ENCODE measurements around the gene UBQLN3.
A peak's percentile ranks its signal among the peaks of the same experiment; 100 is the strongest.

Gene UBQLN3

GRCh38 chr11:5509803-5510202 is at the start of gene UBQLN3:
Gene UBQLN3, minus strand, starts transcription at chr11:5509957. Its CDS starts 399 bp downstream, at chr11:5509558.
- no peak for DNase-seq
- TF ChIP-seq POLR2A (IDR thresholded peaks at IDR 0.05; ENCODE audit: low read length) (no peak), GATA1 (IDR thresholded peaks at IDR 0.05; ENCODE audit: low read depth, low read length) (no peak)

DNA sequence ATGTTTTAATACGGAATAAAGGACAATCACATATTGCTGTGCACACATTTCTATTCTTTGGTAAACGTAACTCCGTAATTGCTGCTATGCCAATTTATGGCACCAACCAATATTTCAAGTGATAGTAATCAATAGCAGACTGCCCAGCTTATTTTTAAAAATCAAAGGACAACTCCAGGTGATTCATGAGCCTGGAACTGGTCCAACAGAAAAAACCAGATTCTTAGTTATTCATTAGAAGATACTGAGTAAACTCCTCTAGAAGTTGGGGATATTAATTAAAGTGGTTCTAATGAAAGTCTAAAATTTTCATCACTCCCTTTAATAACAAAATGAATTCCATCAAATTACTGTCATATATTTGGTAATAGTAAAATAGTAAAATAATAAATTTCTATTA is 48.0 kb upstream of the UBQLN3 start:
- no peak for DNase-seq
- TF ChIP-seq POLR2A (IDR thresholded peaks at IDR 0.05; ENCODE audit: low read length) (no peak), GATA1 (IDR thresholded peaks at IDR 0.05; ENCODE audit: low read depth, low read length) (no peak)

- TF ChIP-seq POLR2A (IDR thresholded peaks at IDR 0.05; ENCODE audit: low read length) = no peak
- TF ChIP-seq GATA1 (IDR thresholded peaks at IDR 0.05; ENCODE audit: low read depth, low read length) = no peak
- no peak for DNase-seq
Observed at GRCh38 chr11:5556596-5557188, 46.9 kb upstream of the UBQLN3 start.

DNA sequence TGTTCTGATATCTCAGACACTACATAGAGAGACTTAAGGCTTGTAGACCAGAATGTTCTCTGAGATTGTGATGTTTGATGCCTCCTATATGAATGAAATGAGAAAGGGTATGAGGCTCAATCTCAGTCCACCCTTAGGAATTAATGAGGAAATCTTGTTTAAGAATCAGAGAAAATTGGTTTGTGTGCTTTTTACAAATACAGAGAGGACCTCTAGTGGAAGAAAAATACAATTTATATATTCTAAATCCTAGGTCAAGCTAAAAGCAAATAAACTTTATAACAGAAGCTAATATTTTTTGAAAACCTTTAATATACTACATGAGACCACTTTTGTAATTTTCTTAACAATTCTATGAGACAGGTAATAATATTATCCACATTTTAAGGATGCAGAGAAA is 43.6 kb upstream of the UBQLN3 start:
- no peak for DNase-seq

GRCh38 chr11:5550440-5551095 is 40.8 kb upstream of the UBQLN3 start:
- no peak for TF ChIP-seq GATA1 (IDR thresholded peaks at IDR 0.05; ENCODE audit: low read depth, low read length)
- no peak for TF ChIP-seq POLR2A (IDR thresholded peaks at IDR 0.05; ENCODE audit: low read length)
- DNase-seq = peak in 1 of 2 experiments; percentile 9

More for the DNA sequence above, 43.6 kb upstream of the UBQLN3 start:
- TF ChIP-seq GATA1 (IDR thresholded peaks at IDR 0.05; ENCODE audit: low read depth, low read length) (no peak), POLR2A (IDR thresholded peaks at IDR 0.05; ENCODE audit: low read length) (no peak)

DNA sequence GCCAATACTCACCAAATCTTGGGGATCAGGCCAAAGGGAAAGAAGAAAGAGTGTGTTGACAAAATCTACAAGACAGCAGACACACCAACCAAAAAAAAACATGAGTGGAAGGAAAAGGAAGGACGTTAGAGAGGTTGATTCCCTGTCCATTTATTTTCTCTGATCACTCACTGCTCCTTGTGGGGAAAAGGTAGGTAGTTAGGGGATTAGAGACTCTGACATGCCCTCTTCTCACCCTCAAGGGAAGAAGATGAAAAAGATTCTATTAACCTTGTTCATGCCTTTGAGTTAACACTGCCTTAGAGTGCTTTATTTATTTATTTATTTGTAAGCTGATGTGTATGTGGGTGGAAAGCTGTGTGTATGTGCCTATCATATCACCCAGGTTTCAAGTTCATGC is 38.7 kb upstream of the UBQLN3 start, which contains the start of gene OR52H1:
Gene OR52H1 (minus strand): TSS at position 101 of the 400 bp plus-strand sequence. CDS start 3,035 bp downstream, outside the sequence.
- no peak for TF ChIP-seq POLR2A (IDR thresholded peaks at IDR 0.05; ENCODE audit: low read length)
- no peak for TF ChIP-seq GATA1 (IDR thresholded peaks at IDR 0.05; ENCODE audit: low read depth, low read length)
- DNase-seq = no peak

GRCh38 chr11:5547982-5548381 is 38.2 kb upstream of the UBQLN3 start:
- DNase-seq = no peak
- no peak for TF ChIP-seq POLR2A (IDR thresholded peaks at IDR 0.05; ENCODE audit: low read length)
- no peak for TF ChIP-seq GATA1 (IDR thresholded peaks at IDR 0.05; ENCODE audit: low read depth, low read length)

DNA sequence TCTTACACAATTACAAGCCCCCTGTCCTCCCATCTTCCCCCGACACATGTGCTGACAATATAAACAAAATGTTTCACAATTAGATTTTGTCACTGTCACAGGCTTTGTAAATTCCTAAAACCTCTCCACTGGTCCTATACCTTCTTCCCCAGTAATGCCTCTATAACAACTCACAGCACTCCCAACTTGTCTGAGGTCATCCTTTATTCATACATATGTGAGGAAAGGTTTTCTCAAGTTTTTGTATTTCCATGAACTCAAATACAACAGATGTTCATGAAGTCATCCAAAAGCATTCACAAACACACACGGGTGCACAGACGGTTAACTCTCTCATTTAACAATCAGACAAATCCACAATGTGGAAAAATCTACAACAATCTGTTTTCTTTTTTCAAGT is 36.7 kb upstream of the UBQLN3 start:
- TF ChIP-seq GATA1 (IDR thresholded peaks at IDR 0.05; ENCODE audit: low read depth, low read length) (no peak), POLR2A (IDR thresholded peaks at IDR 0.05; ENCODE audit: low read length) (no peak)

DNA sequence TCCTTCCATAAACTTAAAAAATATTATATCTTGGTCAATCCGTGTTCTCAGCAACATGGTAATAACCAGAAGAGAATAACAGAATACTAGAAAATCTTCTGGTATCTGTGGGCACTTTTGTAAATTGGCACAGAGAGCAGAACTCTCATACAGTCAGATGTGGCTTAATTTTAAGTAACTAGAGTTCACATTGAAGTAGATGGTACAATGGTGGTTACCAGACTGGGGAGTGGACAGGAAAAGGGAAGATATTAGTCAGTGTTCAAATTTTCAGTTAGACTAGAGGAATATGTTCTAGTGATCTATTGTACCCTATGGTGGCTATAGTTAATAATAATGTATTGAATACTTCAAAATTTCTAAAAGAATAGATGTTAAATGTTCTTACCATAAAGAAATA is 31.7 kb upstream of the UBQLN3 start:
- TF ChIP-seq GATA1 (IDR thresholded peaks at IDR 0.05; ENCODE audit: low read depth, low read length) = no peak
- TF ChIP-seq POLR2A (IDR thresholded peaks at IDR 0.05; ENCODE audit: low read length) = no peak

More for the DNA sequence above, 36.7 kb upstream of the UBQLN3 start:
- no peak for DNase-seq

DNA sequence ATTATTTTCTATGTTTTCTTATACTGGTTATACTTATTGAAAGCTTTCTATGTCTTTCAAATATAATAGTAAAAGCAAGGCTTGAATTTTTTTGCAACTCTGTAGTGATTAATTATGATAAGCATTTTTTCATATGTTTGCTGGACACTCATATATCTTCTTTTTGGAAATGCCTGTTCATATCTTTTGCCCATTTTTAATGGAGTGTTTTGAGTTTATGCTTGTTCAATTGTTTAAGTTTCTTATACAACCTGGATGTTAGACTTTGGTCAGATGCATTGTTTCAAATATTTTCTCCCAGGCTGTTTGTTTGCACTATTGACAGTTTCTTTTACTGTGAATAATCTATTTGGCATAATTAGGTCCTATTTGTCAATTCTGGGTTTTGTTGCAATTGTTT is 26.7 kb upstream of the UBQLN3 start:
- no peak for DNase-seq
- TF ChIP-seq GATA1 (IDR thresholded peaks at IDR 0.05; ENCODE audit: low read depth, low read length) = no peak
- no peak for TF ChIP-seq POLR2A (IDR thresholded peaks at IDR 0.05; ENCODE audit: low read length)

More for the DNA sequence above, 31.7 kb upstream of the UBQLN3 start:
- no peak for DNase-seq

GRCh38 chr11:5534046-5534445 is 24.3 kb upstream of the UBQLN3 start:
- TF ChIP-seq GATA1 (IDR thresholded peaks at IDR 0.05; ENCODE audit: low read depth, low read length) (no peak), POLR2A (IDR thresholded peaks at IDR 0.05; ENCODE audit: low read length) (no peak)
- DNase-seq = no peak

DNA sequence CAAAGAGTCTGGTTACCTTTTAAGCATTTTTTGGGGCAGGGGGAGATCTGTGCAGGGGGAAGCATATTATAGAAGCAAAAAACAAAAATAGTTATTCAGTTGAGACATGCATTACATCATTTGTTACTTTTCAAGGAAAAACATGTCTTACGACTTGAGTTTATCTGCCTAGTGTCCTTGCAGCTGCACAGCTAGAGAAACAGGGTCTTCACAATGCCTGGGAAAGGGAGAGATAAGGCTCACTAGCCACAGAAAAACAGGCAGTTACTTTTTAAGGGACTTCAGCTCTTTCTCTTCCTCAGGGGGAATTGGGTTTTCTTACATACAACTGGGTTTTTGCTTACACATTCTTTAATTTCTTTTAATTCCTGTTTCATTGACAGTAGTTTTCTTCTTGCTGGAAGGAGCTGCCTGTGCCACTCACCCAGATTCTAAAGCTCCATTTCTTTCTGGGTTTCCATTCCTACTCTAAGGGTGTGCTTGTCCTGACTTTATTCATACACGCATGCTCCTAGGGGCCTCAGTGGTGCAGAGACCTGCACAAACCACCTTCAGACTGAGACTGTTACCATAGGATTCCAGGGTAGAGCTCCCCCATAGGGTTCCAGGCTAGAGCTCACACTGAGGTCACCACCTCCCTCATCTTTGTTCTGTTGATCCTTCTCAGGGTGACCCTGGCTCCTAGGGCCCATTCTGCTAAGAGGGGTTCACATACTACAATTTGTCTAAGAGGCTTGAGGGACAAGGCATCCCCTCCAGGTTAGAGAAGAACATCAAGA is 21.5 kb upstream of the UBQLN3 start:
- DNase-seq = no peak
- TF ChIP-seq POLR2A (IDR thresholded peaks at IDR 0.05; ENCODE audit: low read length) (no peak), GATA1 (IDR thresholded peaks at IDR 0.05; ENCODE audit: low read depth, low read length) (no peak)

- no peak for TF ChIP-seq POLR2A (IDR thresholded peaks at IDR 0.05; ENCODE audit: low read length)
- no peak for TF ChIP-seq GATA1 (IDR thresholded peaks at IDR 0.05; ENCODE audit: low read depth, low read length)
- DNase-seq = no peak
Observed at GRCh38 chr11:5528495-5528894, 18.7 kb upstream of the UBQLN3 start.

DNA sequence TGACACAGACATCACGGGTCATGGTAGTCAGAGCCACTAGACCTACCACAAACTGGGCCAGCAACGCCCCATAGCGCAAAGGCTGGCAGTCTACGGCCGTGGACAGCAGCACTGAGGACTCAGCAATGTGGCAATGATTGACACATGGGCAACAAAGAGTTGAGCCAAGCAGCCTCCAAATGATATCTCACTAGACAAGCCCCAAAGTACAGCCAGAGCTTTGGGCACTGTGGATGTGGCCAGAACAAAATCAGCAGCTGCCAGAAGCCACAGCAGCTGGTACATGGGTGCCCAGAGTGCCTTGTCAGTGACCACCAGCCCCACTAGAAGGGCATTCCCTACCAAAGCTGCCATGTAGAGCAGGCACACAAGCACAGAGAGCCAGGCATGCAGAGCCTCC is 18.0 kb upstream of the UBQLN3 start:
- DNase-seq = no peak
- TF ChIP-seq GATA1 (IDR thresholded peaks at IDR 0.05; ENCODE audit: low read depth, low read length) (no peak), POLR2A (IDR thresholded peaks at IDR 0.05; ENCODE audit: low read length) (no peak)
